Uterus (tissue), 2 donors: Measurements from ENCODE around the gene SPATA22.

Experiments
- CTCF ChIP-seq, 4 experiments: fragments of 200-600 bp in 2 of 4; fragments of 450-650 bp in 2 of 4; sonication (generic) in 2 of 4; IDR thresholded peaks; one replicate each; pipeline ENCODE4 v1.5.1; 2016 to 2019; ENCODE audit warnings: antibody characterized with exemption in 4 of 4, mild to moderate bottlenecking in 2 of 4, moderate library complexity in 1 of 4
- POLR2A ChIP-seq, 2 donors: fragments of 450-650 bp; IDR thresholded peaks; one replicate each; pipeline ENCODE4 v1.6.1; 2016; ENCODE audit warnings: antibody characterized with exemption in 2 of 2, mild to moderate bottlenecking in 1 of 2, moderate library complexity in 1 of 2

GRCh38 chr17:3503285-3503684, 31.7 kb upstream of the SPATA22 start:
- TF ChIP-seq POLR2A (IDR thresholded peaks at IDR 0.05) (no peak), CTCF (IDR thresholded peaks at IDR 0.05) (no peak)
